Left lung (tissue), 10 donors: ENCODE results near the gene CEMIP2. TPM values are rescaled to one million over a fixed set of nuclear protein-coding genes. Genes with fewer than 3 reads are reported as not detected.

Experiments
- ATAC-seq: fragments of 200-7000 bp; cut with Tn5 transposase; one replicate; pipeline ENCODE4 v1.9.1; 2020; ENCODE audit warnings: moderate library complexity
- DNase-seq, 4 donors: peaks; one replicate each; pipeline ENCODE4 v3.0.0-alpha.2; 2013 to 2020
- H3K27ac ChIP-seq, 2 donors: fragments of 200-600 bp; sonication (generic) in 1 of 2; one replicate each; pipeline versions ENCODE4 v1.5.0 to v1.8.0; 2020 to 2021
- H3K27me3 ChIP-seq, 2 donors: fragments of 200-600 bp; sonication (generic) in 1 of 2; one replicate each; pipeline versions ENCODE4 v1.5.0 to v1.8.0; 2020 to 2021
- H3K36me3 ChIP-seq, 2 donors: fragments of 200-600 bp; sonication (generic) in 1 of 2; one replicate each; pipeline versions ENCODE4 v1.5.0 to v1.8.0; 2020 to 2021
- H3K4me1 ChIP-seq, 2 donors: fragments of 200-600 bp; one replicate each; pipeline ENCODE4 v1.8.0; 2021
- H3K4me3 ChIP-seq, 2 donors: fragments of 200-600 bp; sonication (generic) in 1 of 2; one replicate each; pipeline versions ENCODE4 v1.5.0 to v1.8.0; 2020 to 2021; ENCODE audit warnings: mild to moderate bottlenecking in 1 of 2
- H3K9me3 ChIP-seq, 2 donors: fragments of 200-600 bp; sonication (generic) in 1 of 2; one replicate each; pipeline versions ENCODE4 v1.5.0 to v1.8.0; 2020 to 2021
- intact Hi-C, 2 donors: fragments of 100-400 bp; cut with DNase I; formaldehyde crosslinking; loops; one replicate each; pipeline versions ENCODE4 v1.11.2 to v1.14.2; 2022
- polyA plus RNA-seq, 6 donors: library from polyadenylated mRNA; unstranded; fragments of 120-200 nt; gene quantifications; one replicate each; pipeline ENCODE4 v1.2.1, GENCODE V29; 2013; ENCODE audit not compliant: insufficient read length in 6 of 6
- total RNA-seq, 2 donors: library from RNA; stranded (reverse); fragmentation: NEBNext Ultra II Directional; extraction: Animal tissue kit (Norgen Biotek cat#: 25700); gene quantifications; one replicate each; pipeline ENCODE4 v1.2.1, GENCODE V29; 2021
- TF ChIP-seq, protein P1 (sequence below), 2 donors: fragments of 200-600 bp; sonication (generic) in 1 of 2; IDR thresholded peaks; one replicate each; pipeline versions ENCODE4 v1.5.0 to v1.8.0; 2021; ENCODE audit warnings: antibody characterized with exemption in 2 of 2
- donor health status: DM: no; HTN: yes; CAD: no.
- donor health status: DM: no; HTN: no; CAD: no.

The CEMIP2 gene
- total and polyA plus RNA-seq, 8 donors, result 48.0 to 111 (median 54.4) TPM

DNA sequence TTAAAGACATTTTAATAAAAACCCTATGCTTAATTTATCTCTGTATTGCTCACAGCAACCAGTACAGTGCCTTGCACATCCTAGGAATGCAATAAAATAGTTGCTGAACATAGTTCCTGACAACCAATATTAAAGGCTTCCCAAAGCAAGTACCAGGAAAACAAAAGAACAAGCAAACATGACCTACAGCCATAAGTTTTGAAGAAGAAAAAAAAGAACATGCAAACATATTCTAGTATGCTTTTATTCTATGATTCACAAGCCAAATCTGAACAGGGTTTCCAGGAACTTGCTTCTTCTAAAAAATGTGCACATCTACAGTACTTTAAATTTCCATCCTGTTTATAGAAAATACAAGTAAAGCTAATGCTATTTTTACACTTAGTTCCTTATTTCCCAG lies 4.5 kb downstream of the CEMIP2 start:
- peak overlapping the region in 1 of 2 donors; percentile 3 for H3K4me3 ChIP-seq
- intact Hi-C loops, result no loop called here

DNA sequence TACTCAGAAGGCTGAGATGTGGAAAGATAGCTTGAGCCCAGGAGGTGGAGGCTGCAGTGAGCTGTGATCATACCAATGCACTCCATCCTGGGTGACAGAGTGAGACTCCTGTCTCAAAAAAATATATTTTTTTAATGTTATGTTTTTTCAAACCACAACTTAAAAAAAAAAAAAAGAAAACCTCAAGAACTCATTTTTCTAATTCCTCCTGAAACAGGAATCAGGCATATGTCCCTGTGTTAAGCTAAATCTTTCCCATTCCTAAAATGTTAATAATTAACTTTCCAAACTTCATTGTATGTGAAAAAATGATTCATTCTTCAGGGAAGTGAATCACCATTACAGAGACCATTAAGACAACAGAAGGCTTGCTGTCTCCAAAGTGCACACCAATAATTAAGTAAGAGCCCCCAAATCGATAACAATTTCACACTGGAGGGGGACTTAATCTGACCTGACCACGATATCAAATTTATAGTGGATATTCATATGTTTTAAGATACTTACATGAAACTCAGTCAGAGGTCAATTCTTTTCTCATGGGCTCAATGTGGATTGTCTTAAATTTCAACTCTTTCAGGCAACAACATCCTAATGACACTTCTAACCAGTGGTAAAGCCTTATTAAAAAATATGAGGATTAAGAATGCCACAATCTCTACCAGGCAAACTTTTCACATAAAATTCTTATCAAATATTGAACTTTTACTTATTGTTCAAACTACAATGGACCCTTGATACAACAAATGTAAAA lies 5.2 kb downstream of the CEMIP2 start:
- Histone ChIP-seq H3K4me3 (no peak overlapping the region), H3K9me3 (no peaks in the 10 kb centered on the region), H3K36me3 (no peaks in the 10 kb centered on the region), H3K27ac (peak overlapping the region; percentile 56 to 57), H3K27me3 (no peaks in the 10 kb centered on the region), H3K4me1 (peaks cover 43 to 90% of the 10 kb centered on the region in 2 donors)
- no peak for DNase-seq
- TF ChIP-seq, protein P1, sequence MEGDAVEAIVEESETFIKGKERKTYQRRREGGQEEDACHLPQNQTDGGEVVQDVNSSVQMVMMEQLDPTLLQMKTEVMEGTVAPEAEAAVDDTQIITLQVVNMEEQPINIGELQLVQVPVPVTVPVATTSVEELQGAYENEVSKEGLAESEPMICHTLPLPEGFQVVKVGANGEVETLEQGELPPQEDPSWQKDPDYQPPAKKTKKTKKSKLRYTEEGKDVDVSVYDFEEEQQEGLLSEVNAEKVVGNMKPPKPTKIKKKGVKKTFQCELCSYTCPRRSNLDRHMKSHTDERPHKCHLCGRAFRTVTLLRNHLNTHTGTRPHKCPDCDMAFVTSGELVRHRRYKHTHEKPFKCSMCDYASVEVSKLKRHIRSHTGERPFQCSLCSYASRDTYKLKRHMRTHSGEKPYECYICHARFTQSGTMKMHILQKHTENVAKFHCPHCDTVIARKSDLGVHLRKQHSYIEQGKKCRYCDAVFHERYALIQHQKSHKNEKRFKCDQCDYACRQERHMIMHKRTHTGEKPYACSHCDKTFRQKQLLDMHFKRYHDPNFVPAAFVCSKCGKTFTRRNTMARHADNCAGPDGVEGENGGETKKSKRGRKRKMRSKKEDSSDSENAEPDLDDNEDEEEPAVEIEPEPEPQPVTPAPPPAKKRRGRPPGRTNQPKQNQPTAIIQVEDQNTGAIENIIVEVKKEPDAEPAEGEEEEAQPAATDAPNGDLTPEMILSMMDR (IDR thresholded peaks at IDR 0.05), result no peak
- intact Hi-C loops, result no loop called here
- no peak for ATAC-seq

More for the DNA sequence above, 4.5 kb downstream of the CEMIP2 start:
- TF ChIP-seq, protein P1 (IDR thresholded peaks at IDR 0.05), result no peak
- DNase-seq (no peak), ATAC-seq (no peak)
- Histone ChIP-seq H3K27me3 (no peaks in the 10 kb centered on the region), H3K4me1 (peaks cover 42 to 82% of the 10 kb centered on the region in 2 donors), H3K27ac (peak overlapping the region; percentile 35 to 57), H3K36me3 (no peaks in the 10 kb centered on the region), H3K9me3 (no peaks in the 10 kb centered on the region)

GRCh38 chr9:71761938-71762353 lies 6.4 kb downstream of the CEMIP2 start:
- ATAC-seq (peak; percentile 80), DNase-seq (no peak)
- Histone ChIP-seq H3K36me3 (no peaks in the 10 kb centered on the region), H3K27ac (peak overlapping the region; percentile 25 to 46), H3K4me3 (no peak overlapping the region), H3K9me3 (no peaks in the 10 kb centered on the region), H3K27me3 (no peaks in the 10 kb centered on the region), H3K4me1 (peaks cover 52 to 93% of the 10 kb centered on the region in 2 donors)
- TF ChIP-seq, protein P1 (IDR thresholded peaks at IDR 0.05), result no peak
- intact Hi-C loops, result no loop called here

GRCh38 chr9:71760901-71761300 lies 7.4 kb downstream of the CEMIP2 start:
- intact Hi-C loops, result no loop called here

GRCh38 chr9:71758785-71759184 lies 9.5 kb downstream of the CEMIP2 start:
- Histone ChIP-seq H3K36me3 (no peaks in the 10 kb centered on the region), H3K27me3 (no peaks in the 10 kb centered on the region), H3K4me1 (peaks cover 40 to 75% of the 10 kb centered on the region in 2 donors), H3K4me3 (no peak overlapping the region), H3K27ac (peak overlapping the region in 1 of 2 donors; percentile 69), H3K9me3 (no peaks in the 10 kb centered on the region)
- peak; percentile 14 for ATAC-seq
- TF ChIP-seq, protein P1 (IDR thresholded peaks at IDR 0.05), result no peak
- no peak for DNase-seq
- intact Hi-C loops, result no loop called here

More at GRCh38 chr9:71760901-71761300, 7.4 kb downstream of the CEMIP2 start:
- TF ChIP-seq, protein P1 (IDR thresholded peaks at IDR 0.05), result no peak
- H3K36me3 ChIP-seq, result no peaks in the 10 kb centered on the region
- H3K9me3 ChIP-seq, result no peaks in the 10 kb centered on the region
- DNase-seq, result no peak
- no peak overlapping the region for H3K4me3 ChIP-seq
- peaks cover 49 to 88% of the 10 kb centered on the region in 2 donors for H3K4me1 ChIP-seq
- no peaks in the 10 kb centered on the region for H3K27me3 ChIP-seq
- H3K27ac ChIP-seq, result no peak overlapping the region
- no peak for ATAC-seq
